Measurements from ENCODE around the gene CKAP5. TPM values are rescaled to one million over a fixed set of nuclear protein-coding genes. Genes with fewer than 3 reads are reported as not detected.

The CKAP5 gene
- 10 to 100 TPM; 24.4 to 48.3 (median 38.1) TPM for total RNA-seq

- Histone ChIP-seq H3K27ac (peak within 1 kb of the TSS; percentile 64 to 89 (median 84)), H3K9me3 (no peaks in the 10 kb centered on the region), H3K4me3 (peak within 1 kb of the TSS; percentile 88 to 99 (median 96)), H3K27me3 (no peaks in the 10 kb centered on the region), H3K4me1 (peaks cover 12 to 32% (median 17%) of the 10 kb centered on the region in 4 donors), H3K36me3 (no peaks in the 10 kb centered on the region)
- WGBS, 2 donors, result 1 to 3% methylated on average over 13 to 72 of the region's 83 CpGs
- DNase-seq (peak; percentile 93 to 94), ATAC-seq (ENCODE audit: low FRiP score in 2 of 2) (peak; percentile 96 to 99)
- peak in 2 of 6 experiments; percentile 19 to 32 for TF ChIP-seq CTCF (IDR thresholded peaks at IDR 0.05)
- TF ChIP-seq POLR2A (IDR thresholded peaks at IDR 0.05), result peak in 2 of 4 donors; percentile 46 to 82
- no peak for TF ChIP-seq EP300 (IDR thresholded peaks at IDR 0.05)
- peak; percentile 67 to 77 for TF ChIP-seq POLR2AphosphoS5 (IDR thresholded peaks at IDR 0.05)
Measured at GRCh38 chr11:46845740-46846509, at the start of gene CKAP5. CKAP5 (minus strand) TSS chr11:46846280; CDS start chr11:46821231, 25,049 bp downstream.

- Histone ChIP-seq H3K4me1 (peaks cover 0 to 18% (median 0%) of the 10 kb centered on the region in 4 donors), H3K4me3 (no peak overlapping the region), H3K36me3 (peaks cover 0 to 31% (median 0%) of the 10 kb centered on the region in 4 donors), H3K27ac (no peak overlapping the region), H3K27me3 (no peaks in the 10 kb centered on the region), H3K9me3 (no peaks in the 10 kb centered on the region)
- 67 to 82% methylated on average over 8 to 10 of the region's 10 CpGs for WGBS, 2 donors
- no peak for TF ChIP-seq CTCF (IDR thresholded peaks at IDR 0.05)
- no peak for TF ChIP-seq POLR2AphosphoS5 (IDR thresholded peaks at IDR 0.05)
- TF ChIP-seq POLR2A (IDR thresholded peaks at IDR 0.05), result no peak
- TF ChIP-seq EP300 (IDR thresholded peaks at IDR 0.05), result no peak
- DNase-seq (peak; percentile 56 to 73), ATAC-seq (ENCODE audit: low FRiP score in 2 of 2) (peak; percentile 34 to 79)
Measured at GRCh38 chr11:46895821-46896220, 49.7 kb upstream of the CKAP5 start.

- Histone ChIP-seq H3K36me3 (peaks cover 0 to 31% (median 0%) of the 10 kb centered on the region in 4 donors), H3K9me3 (no peaks in the 10 kb centered on the region), H3K27ac (no peak overlapping the region), H3K4me1 (peaks cover 0 to 18% (median 0%) of the 10 kb centered on the region in 4 donors), H3K4me3 (no peak overlapping the region), H3K27me3 (no peaks in the 10 kb centered on the region)
- ATAC-seq (ENCODE audit: low FRiP score in 2 of 2), result no peak
- TF ChIP-seq CTCF (IDR thresholded peaks at IDR 0.05) (no peak), EP300 (IDR thresholded peaks at IDR 0.05) (no peak), POLR2AphosphoS5 (IDR thresholded peaks at IDR 0.05) (no peak), POLR2A (IDR thresholded peaks at IDR 0.05) (no peak)
- 94 to 97% methylated on average over 10 of the region's 10 CpGs for WGBS, 2 donors
- peak in 1 of 2 donors; percentile 58 for DNase-seq
Measured at GRCh38 chr11:46894961-46895360, 48.9 kb upstream of the CKAP5 start.

- no peaks in the 10 kb centered on the region for H3K9me3 ChIP-seq
- H3K4me3 ChIP-seq, result no peak overlapping the region
- H3K27ac ChIP-seq, result no peak overlapping the region
- 91 to 95% methylated on average over 10 to 16 of the region's 16 CpGs for WGBS, 2 donors
- H3K4me1 ChIP-seq, result peaks cover 0 to 18% (median 0%) of the 10 kb centered on the region in 4 donors
- ATAC-seq (ENCODE audit: low FRiP score in 2 of 2) (no peak), DNase-seq (no peak)
- H3K36me3 ChIP-seq, result peaks cover 0 to 27% (median 0%) of the 10 kb centered on the region in 4 donors
- H3K27me3 ChIP-seq, result no peaks in the 10 kb centered on the region
- TF ChIP-seq EP300 (IDR thresholded peaks at IDR 0.05) (no peak), CTCF (IDR thresholded peaks at IDR 0.05) (no peak), POLR2A (IDR thresholded peaks at IDR 0.05) (no peak), POLR2AphosphoS5 (IDR thresholded peaks at IDR 0.05) (no peak)
Measured at GRCh38 chr11:46894506-46894905, 48.4 kb upstream of the CKAP5 start.
